PC-9 (cell line): ENCODE data around the gene EYA2. TPM values are rescaled to one million over a fixed set of nuclear protein-coding genes. Genes with fewer than 3 reads are reported as not detected.

Experiments
- BruUV-seq: library from RNA; stranded (reverse); fragments of 400-500 nt; replicated peaks from 2 replicates; lab custom pipeline; 2021; lab: Mats Ljungman, UMichigan
- CTCF ChIA-PET: fragments of 300-600 bp; sonication (Branson Sonifier 250); formaldehyde crosslinking; loops from one replicate; lab custom pipeline; 2022; ENCODE audit warnings: antibody characterized with exemption; lab: Charles Lee
- POLR2A ChIA-PET: fragments of 300-600 bp; sonication (Branson Sonifier 250); formaldehyde crosslinking; loops from one replicate; lab custom pipeline; 2022; ENCODE audit warnings: antibody characterized with exemption; ENCODE audit not compliant: unreplicated experiment; lab: Charles Lee
- DNase-seq, 2 experiments: peaks; one replicate each; pipeline versions ENCODE4 v3.0.0 to v3.0.0-alpha.2; 2015 to 2022; ENCODE audit warnings: mixed read lengths in 1 of 2
- H2AFZ ChIP-seq: fragments of 200-600 bp; sonication (generic); 2 replicates; pipeline ENCODE4 v1.8.1; 2017; ENCODE audit warnings: antibody characterized with exemption
- H3F3A ChIP-seq: fragments of 200-600 bp; sonication (generic); 2 replicates; pipeline ENCODE4 v1.8.1; 2017; ENCODE audit warnings: antibody characterized with exemption, mild to moderate bottlenecking, low read depth; ENCODE audit not compliant: insufficient read depth
- H3K27ac ChIP-seq: fragments of 200-600 bp; sonication (generic); 2 replicates; pipeline ENCODE4 v1.6.1; 2016; ENCODE audit warnings: mixed run types
- H3K27me3 ChIP-seq: fragments of 200-600 bp; sonication (generic); 2 replicates; pipeline ENCODE4 v1.6.1; 2016; ENCODE audit warnings: low read depth, mixed run types; ENCODE audit not compliant: insufficient read depth
- H3K36me3 ChIP-seq: fragments of 200-600 bp; sonication (generic); 2 replicates; pipeline ENCODE4 v1.6.1; 2016; ENCODE audit warnings: low read depth, mixed run types
- H3K4me1 ChIP-seq: fragments of 200-600 bp; sonication (generic); replicated peaks from 2 replicates; pipeline ENCODE4 v1.6.1; 2016; ENCODE audit warnings: mixed run types; ENCODE audit not compliant: insufficient read depth
- H3K4me2 ChIP-seq: fragments of 200-600 bp; sonication (generic); 2 replicates; pipeline ENCODE4 v1.6.1; 2017; ENCODE audit warnings: mixed run types
- H3K4me3 ChIP-seq: fragments of 200-600 bp; sonication (generic); 2 replicates; pipeline ENCODE4 v1.6.1; 2016; ENCODE audit warnings: mixed run types
- H3K79me2 ChIP-seq: fragments of 200-600 bp; sonication (generic); 2 replicates; pipeline ENCODE4 v1.6.1; 2017; ENCODE audit warnings: low read depth, mixed run types
- H3K9me2 ChIP-seq: fragments of 200-600 bp; sonication (generic); 2 replicates; pipeline ENCODE4 v1.8.1; 2017; ENCODE audit warnings: mild to moderate bottlenecking; ENCODE audit not compliant: insufficient read depth
- H3K9me3 ChIP-seq: fragments of 200-600 bp; sonication (generic); 2 replicates; pipeline ENCODE4 v1.8.1; 2016; ENCODE audit warnings: low read depth; ENCODE audit not compliant: insufficient read depth
- H4K20me1 ChIP-seq: fragments of 200-600 bp; sonication (generic); 2 replicates; pipeline ENCODE4 v1.8.1; 2017; ENCODE audit not compliant: insufficient read depth
- EZH2 ChIP-seq: fragments of 200-600 bp; sonication (generic); IDR thresholded peaks from 2 replicates; pipeline ENCODE4 v1.8.0; 2017; ENCODE audit warnings: antibody characterized with exemption, low read depth
- intact Hi-C: fragments of 100-400 bp; cut with micrococcal nuclease; formaldehyde crosslinking; loops from one replicate; pipeline ENCODE4 v1.10.0; 2022; ENCODE audit not compliant: unreplicated experiment
- total RNA-seq: library from RNA; stranded (reverse); gene quantifications from 2 replicates; pipeline ENCODE4 v1.2.3, GENCODE V29; 2021
- TF ChIP-seq, protein P1 (sequence below): fragments of 200-600 bp; sonication (generic); conservative IDR thresholded peaks from 2 replicates; pipeline ENCODE4 v1.6.1; 2017; ENCODE audit warnings: mixed run types, antibody characterized with exemption, mild to moderate bottlenecking, moderate library complexity

The EYA2 gene
- total RNA-seq, 1 experiment from 2014 or later: not detected

- no TSS peak for BruUV-seq
- CTCF ChIA-PET: no interaction called here
Measured at GRCh38 chr20:46900086-46900485, 5.4 kb downstream of the EYA2 start.

DNA sequence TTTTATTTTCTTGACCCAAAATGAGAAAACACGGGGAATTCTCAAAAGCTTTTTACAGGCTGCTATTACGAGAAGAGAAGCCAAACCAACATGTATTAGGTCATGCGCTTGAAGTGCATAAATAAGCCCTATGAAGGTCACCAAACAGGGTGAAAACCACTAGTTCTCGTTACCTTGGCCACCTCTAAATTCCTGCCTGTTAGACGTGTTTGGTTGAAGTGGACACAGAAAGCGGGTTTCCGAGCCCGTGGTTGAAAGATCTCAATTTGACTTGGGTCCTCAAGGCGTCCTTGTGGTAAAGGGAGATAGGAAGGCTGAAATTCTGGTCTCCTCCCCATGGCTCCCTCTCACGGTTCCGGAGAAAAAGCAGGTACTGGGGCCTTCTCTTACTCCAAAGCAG lies 6.2 kb downstream of the EYA2 start:
- TF ChIP-seq, protein P1, sequence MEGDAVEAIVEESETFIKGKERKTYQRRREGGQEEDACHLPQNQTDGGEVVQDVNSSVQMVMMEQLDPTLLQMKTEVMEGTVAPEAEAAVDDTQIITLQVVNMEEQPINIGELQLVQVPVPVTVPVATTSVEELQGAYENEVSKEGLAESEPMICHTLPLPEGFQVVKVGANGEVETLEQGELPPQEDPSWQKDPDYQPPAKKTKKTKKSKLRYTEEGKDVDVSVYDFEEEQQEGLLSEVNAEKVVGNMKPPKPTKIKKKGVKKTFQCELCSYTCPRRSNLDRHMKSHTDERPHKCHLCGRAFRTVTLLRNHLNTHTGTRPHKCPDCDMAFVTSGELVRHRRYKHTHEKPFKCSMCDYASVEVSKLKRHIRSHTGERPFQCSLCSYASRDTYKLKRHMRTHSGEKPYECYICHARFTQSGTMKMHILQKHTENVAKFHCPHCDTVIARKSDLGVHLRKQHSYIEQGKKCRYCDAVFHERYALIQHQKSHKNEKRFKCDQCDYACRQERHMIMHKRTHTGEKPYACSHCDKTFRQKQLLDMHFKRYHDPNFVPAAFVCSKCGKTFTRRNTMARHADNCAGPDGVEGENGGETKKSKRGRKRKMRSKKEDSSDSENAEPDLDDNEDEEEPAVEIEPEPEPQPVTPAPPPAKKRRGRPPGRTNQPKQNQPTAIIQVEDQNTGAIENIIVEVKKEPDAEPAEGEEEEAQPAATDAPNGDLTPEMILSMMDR: no peak
- no peak for TF ChIP-seq EZH2
- intact Hi-C loops: no loop called here
- CTCF ChIA-PET: no interaction called here

More at GRCh38 chr20:46900086-46900485, 5.4 kb downstream of the EYA2 start:
- Histone ChIP-seq H3F3A (no peaks in the 10 kb centered on the region), H3K4me2 (no peak overlapping the region), H3K9me3 (no peaks in the 10 kb centered on the region), H3K9me2 (no peaks in the 10 kb centered on the region), H3K36me3 (no peaks in the 10 kb centered on the region), H3K4me3 (no peak overlapping the region), H3K79me2 (no peaks in the 10 kb centered on the region), H3K27me3 (peaks cover 30% of the 10 kb centered on the region; the same call in 1 of the 2 replicates), H3K4me1 (no peaks in the 10 kb centered on the region), H4K20me1 (no peaks in the 10 kb centered on the region), H3K27ac (no peak overlapping the region), H2AFZ (no peak overlapping the region)
- intact Hi-C loops: no loop called here
- no peak for TF ChIP-seq EZH2
- TF ChIP-seq, protein P1: no peak
- POLR2A ChIA-PET: no interaction called here
- DNase-seq: no peak

GRCh38 chr20:46901638-46902037 lies 7.0 kb downstream of the EYA2 start:
- BruUV-seq: no TSS peak
- H3K9me3 ChIP-seq: no peaks in the 10 kb centered on the region
- H3K4me1 ChIP-seq: no peaks in the 10 kb centered on the region
- TF ChIP-seq EZH2: no peak
- TF ChIP-seq, protein P1: no peak
- no peaks in the 10 kb centered on the region for H3K79me2 ChIP-seq
- POLR2A ChIA-PET: no interaction called here
- DNase-seq: no peak
- H3K9me2 ChIP-seq: no peaks in the 10 kb centered on the region
- no peak overlapping the region for H2AFZ ChIP-seq
- H3K36me3 ChIP-seq: no peaks in the 10 kb centered on the region
- intact Hi-C loops: no loop called here
- peaks cover 28% of the 10 kb centered on the region; the same call in 1 of the 2 replicates for H3K27me3 ChIP-seq
- H3K27ac ChIP-seq: no peak overlapping the region
- H4K20me1 ChIP-seq: no peaks in the 10 kb centered on the region
- H3F3A ChIP-seq: no peaks in the 10 kb centered on the region
- no peak overlapping the region for H3K4me3 ChIP-seq
- CTCF ChIA-PET: no interaction called here
- no peak overlapping the region for H3K4me2 ChIP-seq

More for the DNA sequence above, 6.2 kb downstream of the EYA2 start:
- no peaks in the 10 kb centered on the region for H3K9me3 ChIP-seq
- H2AFZ ChIP-seq: no peak overlapping the region
- no peak overlapping the region for H3K4me3 ChIP-seq
- no peaks in the 10 kb centered on the region for H3K9me2 ChIP-seq
- H3K79me2 ChIP-seq: no peaks in the 10 kb centered on the region
- no peaks in the 10 kb centered on the region for H3K4me1 ChIP-seq
- no peaks in the 10 kb centered on the region for H3K36me3 ChIP-seq
- no TSS peak for BruUV-seq
- H3K27ac ChIP-seq: no peak overlapping the region
- no peaks in the 10 kb centered on the region for H3F3A ChIP-seq
- no peak overlapping the region for H3K4me2 ChIP-seq
- no peaks in the 10 kb centered on the region for H4K20me1 ChIP-seq
- H3K27me3 ChIP-seq: peaks cover 28% of the 10 kb centered on the region; the same call in 1 of the 2 replicates
- POLR2A ChIA-PET: no interaction called here
- no peak for DNase-seq
